Activated T-helper 17 cell treated with anti-CD3 and anti-CD28 coated beads, Interleukin-2, amount 50 U/mL, for 72 hours (primary cell): ENCODE data around the gene SMU1. TPM values are rescaled to one million over a fixed set of nuclear protein-coding genes. Genes with fewer than 3 reads are reported as not detected.

ENCODE experiments used
- ATAC-seq: fragments of 150-1000 bp; cut with Tn5 transposase; replicated peaks from 2 replicates; pipeline ENCODE4 v1.10.0; 2021; ENCODE audit warnings: mild to moderate bottlenecking, moderate library complexity
- H3K27ac Mint-ChIP-seq: one replicate; pipeline ENCODE4 v1.8.0; 2022; ENCODE audit warnings: mixed read lengths
- H3K27me3 Mint-ChIP-seq: one replicate; pipeline ENCODE4 v1.8.0; 2022; ENCODE audit warnings: mixed read lengths
- H3K36me3 Mint-ChIP-seq: one replicate; pipeline ENCODE4 v1.8.0; 2022; ENCODE audit warnings: low read depth, mild to moderate bottlenecking, mixed read lengths
- H3K4me1 Mint-ChIP-seq: one replicate; pipeline ENCODE4 v1.8.0; 2022; ENCODE audit warnings: mixed read lengths
- H3K4me3 Mint-ChIP-seq: one replicate; pipeline ENCODE4 v1.8.0; 2022; ENCODE audit warnings: mild to moderate bottlenecking, mixed read lengths
- H3K9me3 Mint-ChIP-seq: one replicate; pipeline ENCODE4 v1.8.0; 2022; ENCODE audit warnings: mixed read lengths
- total RNA-seq, 2 donors: library from RNA; stranded (reverse); gene quantifications; one replicate each; pipeline ENCODE4 v1.2.3, GENCODE V29; 2022

The SMU1 gene
- total RNA-seq: 10 to 100 TPM; 24.2 to 30.9 TPM

DNA sequence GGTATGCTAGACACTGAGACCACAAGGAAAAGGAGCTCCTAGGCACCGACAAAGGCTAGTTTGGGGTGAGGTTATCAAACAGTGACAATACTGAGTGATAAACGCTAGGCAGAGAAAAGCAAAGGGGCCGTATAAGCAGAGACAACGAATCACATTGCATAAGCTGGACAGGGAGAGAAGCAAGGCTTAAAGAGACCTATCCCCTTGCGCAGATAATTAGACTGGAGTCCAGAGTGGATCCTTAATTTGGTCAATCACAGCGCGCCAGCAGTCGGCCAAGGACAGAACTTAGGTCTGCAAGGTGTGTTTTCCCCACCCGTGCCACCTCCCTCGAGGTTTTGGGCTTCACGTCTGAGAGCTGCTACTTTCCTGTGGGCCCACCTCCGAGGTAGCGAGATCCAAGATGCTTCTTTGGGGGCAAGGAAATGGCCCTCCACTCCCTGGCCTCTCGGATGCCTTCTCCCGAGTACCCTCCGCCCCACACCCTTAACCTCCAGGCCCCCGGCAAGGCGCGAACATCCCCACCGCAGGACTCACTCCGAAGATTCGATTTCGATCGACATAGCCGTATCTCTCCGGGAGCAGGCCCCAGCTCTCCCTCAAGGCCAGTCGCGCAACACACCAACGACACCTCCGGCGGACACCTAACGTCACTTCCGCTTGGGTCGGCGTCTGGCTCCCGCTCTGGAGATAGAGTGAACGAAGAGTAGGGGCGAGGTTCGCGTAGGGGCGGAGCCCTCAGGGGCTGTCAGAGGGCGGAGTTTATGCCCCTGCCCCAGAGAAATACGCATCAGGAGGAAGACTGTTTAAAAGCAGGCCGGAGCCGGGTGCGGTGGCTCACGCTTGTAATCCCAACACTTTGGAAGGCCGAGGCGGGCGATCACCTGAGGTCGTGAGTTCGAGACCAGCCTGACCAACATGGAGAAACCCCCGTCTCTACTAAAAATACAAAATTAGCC, at the start of gene SMU1:
Gene SMU1, minus strand, starts transcription at position 629 of the 959 bp plus-strand sequence. Its CDS starts 66 bp downstream, at position 563.
- Mint-ChIP-seq H3K27me3 (no peaks in the 10 kb centered on the region), H3K4me3 (peak within 1 kb of the TSS; percentile 92), H3K4me1 (peaks cover 21% of the 10 kb centered on the region), H3K9me3 (no peaks in the 10 kb centered on the region), H3K27ac (peak within 1 kb of the TSS; percentile 97), H3K36me3 (peaks cover 48% of the 10 kb centered on the region)
- ATAC-seq: peak; percentile 97

DNA sequence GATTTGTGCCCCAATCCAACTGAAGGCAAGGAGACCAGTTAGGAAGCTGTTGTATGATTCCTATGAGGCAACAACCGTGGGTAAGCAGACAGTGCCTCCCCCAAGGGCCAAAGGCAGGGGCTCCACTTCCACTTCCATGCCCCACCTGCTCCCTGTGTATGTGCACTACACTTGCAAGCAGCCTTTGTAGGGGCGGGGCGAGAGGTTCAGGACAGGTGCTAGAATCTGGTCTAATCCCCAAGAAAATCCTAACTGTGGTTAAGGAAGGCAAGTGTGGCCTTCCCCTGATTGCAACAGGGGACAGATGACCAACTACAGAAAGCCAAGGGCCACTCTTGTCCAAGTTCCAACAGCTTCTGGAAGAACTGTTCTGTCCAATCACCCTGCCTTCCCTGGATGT, 49.0 kb upstream of the SMU1 start:
- Mint-ChIP-seq H3K4me3 (no peak overlapping the region), H3K9me3 (no peaks in the 10 kb centered on the region), H3K27me3 (no peaks in the 10 kb centered on the region), H3K36me3 (peaks cover 86% of the 10 kb centered on the region), H3K4me1 (peaks cover 37% of the 10 kb centered on the region), H3K27ac (peak overlapping the region; percentile 80)
- no peak for ATAC-seq

DNA sequence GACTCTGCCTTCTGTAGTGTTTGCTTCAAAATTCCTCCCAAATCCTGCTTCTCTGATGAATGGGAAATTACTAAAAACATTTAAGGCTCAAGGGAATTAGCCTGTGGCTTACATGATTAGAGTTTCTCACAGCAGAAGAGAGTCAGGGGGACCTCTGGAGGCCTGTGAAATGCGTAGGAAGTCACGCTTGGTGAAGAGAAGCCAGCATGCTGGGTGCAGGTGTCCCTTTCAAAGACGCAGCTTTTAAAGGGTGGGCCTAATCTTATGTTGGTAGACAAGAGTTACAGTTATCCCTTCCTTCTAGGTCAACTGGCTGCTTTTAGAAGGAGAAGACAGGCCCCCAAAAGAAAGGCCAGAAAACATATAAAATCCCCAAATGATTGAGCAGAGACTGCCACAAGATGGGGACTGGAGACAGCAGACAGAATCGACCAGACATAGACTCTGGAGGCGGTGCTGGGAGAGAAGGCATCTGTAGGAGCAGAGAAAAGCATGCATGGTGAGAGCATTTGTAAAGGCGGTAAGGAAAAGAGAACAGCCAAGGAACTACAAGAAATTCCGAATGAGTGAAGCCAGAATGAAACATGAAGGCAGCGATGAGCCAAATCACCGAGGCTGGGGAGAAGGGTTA, 48.4 kb upstream of the SMU1 start:
- Mint-ChIP-seq H3K9me3 (no peaks in the 10 kb centered on the region), H3K36me3 (peaks cover 86% of the 10 kb centered on the region), H3K27ac (peak overlapping the region; percentile 80), H3K27me3 (no peaks in the 10 kb centered on the region), H3K4me3 (no peak overlapping the region), H3K4me1 (peaks cover 40% of the 10 kb centered on the region)
- no peak for ATAC-seq

DNA sequence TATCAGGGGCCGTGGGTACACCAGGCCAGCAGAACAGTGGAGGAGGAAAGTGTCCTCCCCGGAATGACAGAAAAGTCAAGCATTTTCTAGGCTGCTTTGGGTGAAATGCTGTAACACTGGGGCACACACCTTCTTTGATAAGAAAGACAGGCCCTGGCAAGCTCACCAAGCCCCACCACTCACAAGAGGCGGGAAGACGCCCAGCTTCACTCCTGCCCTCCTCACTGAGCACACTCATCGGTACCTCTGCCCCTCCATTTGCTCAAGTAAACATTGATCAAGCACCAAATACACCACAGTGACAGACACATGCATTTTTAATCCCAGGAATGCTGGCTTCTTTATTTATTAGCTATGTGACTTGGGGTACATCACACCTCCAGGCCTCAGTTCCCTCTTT, 47.6 kb upstream of the SMU1 start:
- no peaks in the 10 kb centered on the region for H3K9me3 Mint-ChIP-seq

DNA sequence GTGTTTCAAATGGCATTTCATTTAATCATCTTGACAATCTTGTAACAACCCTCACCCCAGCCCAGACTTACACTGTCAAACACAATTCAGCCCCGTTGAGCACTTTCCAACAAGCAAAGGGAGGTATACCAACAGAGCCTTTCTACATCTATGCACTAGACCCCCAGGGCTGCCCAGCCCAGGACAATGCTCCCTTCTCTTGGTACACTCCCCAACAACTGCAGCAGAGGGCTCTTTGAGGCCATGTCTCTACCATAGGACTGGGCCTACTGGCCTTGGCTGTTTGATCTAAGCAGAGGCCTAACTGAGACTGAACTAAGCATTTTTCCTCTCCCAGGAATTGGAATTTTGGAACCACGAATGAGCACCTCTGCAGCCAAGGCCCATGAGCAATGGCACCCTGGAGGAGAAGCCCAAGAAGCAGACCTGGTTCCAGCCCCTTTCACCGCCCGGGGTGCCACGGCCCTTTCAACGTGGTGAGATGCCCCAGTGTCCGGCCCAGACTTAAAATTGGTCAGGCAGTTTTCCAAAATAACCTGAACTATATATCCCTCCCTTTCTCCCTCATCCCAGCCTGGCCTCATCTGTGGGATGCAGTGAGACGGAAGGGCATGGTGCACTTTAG, 47.0 kb upstream of the SMU1 start:
- no peak overlapping the region for H3K4me3 Mint-ChIP-seq
- peaks cover 39% of the 10 kb centered on the region for H3K4me1 Mint-ChIP-seq
- H3K9me3 Mint-ChIP-seq: no peaks in the 10 kb centered on the region
- H3K36me3 Mint-ChIP-seq: peaks cover 86% of the 10 kb centered on the region
- no peaks in the 10 kb centered on the region for H3K27me3 Mint-ChIP-seq
- no peak for ATAC-seq
- peak overlapping the region; percentile 80 for H3K27ac Mint-ChIP-seq

More for the DNA sequence above, 47.6 kb upstream of the SMU1 start:
- Mint-ChIP-seq H3K36me3 (peaks cover 86% of the 10 kb centered on the region), H3K27ac (peak overlapping the region; percentile 80), H3K4me1 (peaks cover 39% of the 10 kb centered on the region), H3K4me3 (no peak overlapping the region), H3K27me3 (no peaks in the 10 kb centered on the region)
- ATAC-seq: no peak

DNA sequence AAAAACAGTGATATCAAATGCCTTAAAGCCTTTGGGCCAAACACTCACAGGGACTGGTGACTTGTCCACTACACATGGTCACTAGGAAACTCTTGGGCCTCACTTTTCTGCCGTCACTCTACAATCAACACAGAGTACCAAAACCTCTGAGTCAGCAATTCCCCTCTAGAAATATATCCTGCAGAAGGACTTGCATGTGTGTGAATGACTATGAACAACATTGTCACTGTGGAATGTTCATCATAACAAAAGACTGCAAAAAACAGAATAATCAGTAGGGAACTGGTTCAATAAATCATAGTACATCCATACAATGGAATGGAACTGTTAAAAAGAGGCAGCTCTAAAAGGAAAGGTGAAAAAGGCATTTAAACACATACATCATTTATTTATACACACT, 44.1 kb upstream of the SMU1 start:
- Mint-ChIP-seq H3K4me3 (no peak overlapping the region), H3K36me3 (peaks cover 89% of the 10 kb centered on the region), H3K4me1 (peaks cover 43% of the 10 kb centered on the region), H3K27me3 (no peaks in the 10 kb centered on the region), H3K9me3 (no peaks in the 10 kb centered on the region), H3K27ac (no peak overlapping the region)
- ATAC-seq: no peak

DNA sequence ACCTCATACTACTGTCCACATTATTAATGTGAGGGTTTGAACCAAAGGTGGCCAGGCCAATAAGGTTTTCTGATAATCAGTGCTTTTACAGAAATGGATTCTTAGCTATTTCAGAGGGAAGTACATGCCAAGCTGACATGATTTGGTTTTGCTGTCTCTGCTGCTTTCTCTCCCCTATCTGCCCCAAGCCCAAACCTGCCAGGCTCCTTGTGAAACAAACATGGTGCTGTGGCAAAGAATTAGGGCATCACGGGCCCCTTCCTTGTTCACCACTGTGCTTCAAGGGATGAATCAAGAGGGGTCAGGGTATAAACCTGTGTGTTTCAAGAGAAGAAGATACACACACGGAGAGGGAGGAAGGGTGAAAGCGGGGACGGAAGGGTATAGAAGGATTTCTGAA, 41.3 kb upstream of the SMU1 start:
- peaks cover 33% of the 10 kb centered on the region for H3K4me1 Mint-ChIP-seq
- H3K9me3 Mint-ChIP-seq: no peaks in the 10 kb centered on the region
- peak overlapping the region; percentile 62 for H3K4me3 Mint-ChIP-seq
- peak; percentile 49 for ATAC-seq
- peaks cover 95% of the 10 kb centered on the region for H3K36me3 Mint-ChIP-seq
- peak overlapping the region; percentile 91 for H3K27ac Mint-ChIP-seq
- no peaks in the 10 kb centered on the region for H3K27me3 Mint-ChIP-seq

DNA sequence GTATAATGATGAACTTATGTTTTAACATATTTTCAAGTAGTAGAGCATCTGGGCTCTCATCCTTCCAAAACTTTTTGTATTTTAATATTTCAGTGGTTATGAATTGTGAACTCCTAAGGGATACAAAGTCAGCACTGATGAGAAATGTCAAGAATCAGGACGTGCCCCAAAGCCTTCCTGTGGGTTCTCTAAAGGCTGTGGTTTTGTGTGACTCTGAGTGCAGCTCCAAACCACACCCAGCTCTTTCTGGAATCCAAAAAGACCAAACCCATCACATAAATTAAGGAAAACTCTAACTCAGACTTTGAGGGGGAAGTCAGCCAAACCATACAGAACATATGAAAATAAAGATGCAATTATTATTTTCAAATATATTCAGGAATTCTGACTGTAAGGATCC, 40.8 kb upstream of the SMU1 start:
- H3K9me3 Mint-ChIP-seq: no peaks in the 10 kb centered on the region
- H3K36me3 Mint-ChIP-seq: peaks cover 99% of the 10 kb centered on the region
- H3K27me3 Mint-ChIP-seq: no peaks in the 10 kb centered on the region
- ATAC-seq: peak; percentile 88
- H3K4me1 Mint-ChIP-seq: peaks cover 33% of the 10 kb centered on the region
- H3K4me3 Mint-ChIP-seq: peak overlapping the region; percentile 62
- H3K27ac Mint-ChIP-seq: peak overlapping the region; percentile 91

DNA sequence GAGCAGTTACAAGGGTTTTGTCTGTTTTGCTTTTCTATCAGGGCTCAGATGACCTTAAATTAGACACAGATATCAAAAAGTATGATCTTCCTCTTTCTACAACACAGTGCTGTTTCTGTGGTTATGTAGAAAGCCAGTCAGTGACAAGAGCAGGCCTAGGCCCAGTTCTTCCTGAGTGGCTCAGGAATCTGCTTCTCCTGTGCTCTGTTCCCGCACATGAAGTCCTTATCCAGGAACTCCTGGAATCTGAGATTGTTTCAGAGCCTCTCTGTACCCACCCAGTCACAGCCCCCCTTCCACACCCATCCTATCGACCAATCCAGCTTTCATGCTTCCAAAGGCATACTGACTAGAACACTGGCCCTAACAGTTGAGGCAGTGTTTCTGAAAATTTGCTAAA, 40.4 kb upstream of the SMU1 start:
- peak; percentile 27 for ATAC-seq
- Mint-ChIP-seq H3K4me3 (peak overlapping the region; percentile 62), H3K27ac (peak overlapping the region; percentile 91), H3K27me3 (no peaks in the 10 kb centered on the region), H3K36me3 (peaks cover 100% of the 10 kb centered on the region), H3K9me3 (no peaks in the 10 kb centered on the region), H3K4me1 (peaks cover 33% of the 10 kb centered on the region)

DNA sequence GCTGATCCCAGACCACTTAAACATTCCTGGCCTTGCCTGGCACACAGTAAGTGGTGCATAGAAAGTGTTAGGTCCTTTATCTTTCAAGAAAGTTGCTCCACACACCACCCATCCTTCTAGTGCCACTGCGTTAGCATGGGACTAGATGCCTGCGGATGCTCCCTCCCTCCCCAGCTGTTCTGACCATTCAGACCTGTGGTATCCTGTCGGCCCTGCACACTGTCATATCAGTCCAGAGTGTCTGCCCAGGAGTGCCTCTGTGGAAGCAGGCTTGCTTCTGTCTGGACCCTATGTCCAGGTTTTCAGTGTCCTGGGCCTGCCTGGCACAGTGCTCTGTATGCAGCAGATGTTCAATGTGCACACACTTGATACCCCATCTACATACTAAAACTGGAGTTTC, 38.3 kb upstream of the SMU1 start:
- ATAC-seq: no peak
- Mint-ChIP-seq H3K4me3 (no peak overlapping the region), H3K4me1 (peaks cover 28% of the 10 kb centered on the region), H3K27me3 (no peaks in the 10 kb centered on the region), H3K9me3 (no peaks in the 10 kb centered on the region), H3K36me3 (peaks cover 99% of the 10 kb centered on the region), H3K27ac (peak overlapping the region; percentile 44)

DNA sequence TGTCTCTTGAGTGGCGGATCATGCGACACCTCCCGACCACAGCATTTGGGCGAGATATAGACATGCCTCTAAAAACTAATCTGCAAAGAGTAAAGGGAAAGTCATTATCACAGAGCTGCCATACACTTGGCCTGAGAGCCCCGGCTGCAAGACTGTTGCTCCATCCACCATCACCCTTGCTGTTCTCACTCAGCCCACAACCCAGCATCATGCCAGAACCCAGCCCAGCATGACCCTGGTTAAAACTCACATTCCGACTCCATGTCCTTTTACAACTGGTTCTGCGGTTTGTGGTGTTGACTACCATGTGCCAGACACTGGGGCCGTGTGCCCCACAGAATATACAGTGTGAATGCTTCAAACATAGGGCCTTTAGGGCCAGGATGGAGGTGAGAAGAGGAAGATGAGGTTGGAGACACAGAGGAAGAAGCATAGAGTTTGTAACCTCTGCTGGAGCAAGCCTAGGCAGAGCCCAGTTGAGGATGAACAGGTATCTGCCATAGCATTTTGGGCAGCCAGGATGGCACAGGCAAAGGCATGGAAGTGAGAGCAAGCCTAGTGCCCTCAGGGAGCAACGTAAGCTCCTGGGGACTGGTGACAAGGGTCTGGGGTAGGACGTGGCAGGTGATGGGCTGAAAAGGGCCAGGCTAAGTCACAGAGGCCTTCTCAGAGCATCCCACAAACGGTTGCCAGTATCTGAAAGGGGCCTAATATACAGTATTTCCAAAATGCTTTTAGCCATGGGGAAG, 37.5 kb upstream of the SMU1 start:
- ATAC-seq: no peak
- no peaks in the 10 kb centered on the region for H3K9me3 Mint-ChIP-seq
- H3K27ac Mint-ChIP-seq: peak overlapping the region; percentile 44
- peaks cover 99% of the 10 kb centered on the region for H3K36me3 Mint-ChIP-seq
- H3K27me3 Mint-ChIP-seq: no peaks in the 10 kb centered on the region
- no peak overlapping the region for H3K4me3 Mint-ChIP-seq
- peaks cover 23% of the 10 kb centered on the region for H3K4me1 Mint-ChIP-seq

DNA sequence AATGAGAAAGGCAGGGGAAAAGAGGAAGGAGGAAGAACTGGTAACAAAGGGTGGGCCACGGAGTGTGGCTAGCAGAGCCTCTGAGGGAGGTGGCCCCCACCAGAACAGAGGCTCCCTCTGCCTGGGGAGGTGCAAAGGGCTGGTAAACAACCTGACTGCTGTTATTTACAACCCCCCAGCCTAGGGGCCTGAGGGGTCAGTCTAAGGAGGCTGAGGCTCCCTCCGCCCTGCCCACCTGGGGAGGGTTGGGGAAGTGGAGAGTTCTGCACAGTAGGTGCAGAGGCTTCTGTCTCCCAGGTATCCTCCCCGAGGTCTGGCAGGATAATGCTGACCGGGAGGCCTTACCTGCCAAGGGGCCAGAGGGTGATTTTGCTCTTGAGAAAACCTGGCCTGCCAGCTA, 35.6 kb upstream of the SMU1 start:
- H3K4me3 Mint-ChIP-seq: no peak overlapping the region
- H3K27me3 Mint-ChIP-seq: no peaks in the 10 kb centered on the region
- peak overlapping the region; percentile 51 for H3K27ac Mint-ChIP-seq
- peaks cover 12% of the 10 kb centered on the region for H3K4me1 Mint-ChIP-seq
- no peak for ATAC-seq
- H3K9me3 Mint-ChIP-seq: no peaks in the 10 kb centered on the region
- peaks cover 81% of the 10 kb centered on the region for H3K36me3 Mint-ChIP-seq

DNA sequence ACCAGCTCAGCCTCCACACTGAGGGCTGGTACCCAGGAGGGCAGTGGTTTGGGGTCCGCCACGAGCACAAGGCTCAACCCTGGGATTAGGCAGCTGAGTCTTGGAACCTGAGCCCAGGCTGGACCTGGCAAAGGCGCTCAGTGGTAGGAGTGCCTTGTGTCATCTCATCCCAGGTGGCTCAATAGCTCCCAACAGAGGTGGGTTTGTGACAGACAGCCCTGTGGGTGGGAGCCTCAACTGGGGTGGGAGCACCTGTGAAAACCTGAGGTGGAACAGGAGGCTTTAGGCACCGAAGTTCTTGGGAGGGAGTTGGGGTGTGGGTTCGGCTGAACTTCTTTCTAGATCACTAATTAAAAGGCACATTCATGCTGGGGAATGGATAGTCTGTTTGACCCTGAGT, 35.2 kb upstream of the SMU1 start:
- no peaks in the 10 kb centered on the region for H3K27me3 Mint-ChIP-seq
- H3K4me1 Mint-ChIP-seq: peaks cover 8% of the 10 kb centered on the region
- H3K36me3 Mint-ChIP-seq: peaks cover 76% of the 10 kb centered on the region
- no peak for ATAC-seq
- H3K4me3 Mint-ChIP-seq: no peak overlapping the region
- H3K27ac Mint-ChIP-seq: peak overlapping the region; percentile 51
- no peaks in the 10 kb centered on the region for H3K9me3 Mint-ChIP-seq

DNA sequence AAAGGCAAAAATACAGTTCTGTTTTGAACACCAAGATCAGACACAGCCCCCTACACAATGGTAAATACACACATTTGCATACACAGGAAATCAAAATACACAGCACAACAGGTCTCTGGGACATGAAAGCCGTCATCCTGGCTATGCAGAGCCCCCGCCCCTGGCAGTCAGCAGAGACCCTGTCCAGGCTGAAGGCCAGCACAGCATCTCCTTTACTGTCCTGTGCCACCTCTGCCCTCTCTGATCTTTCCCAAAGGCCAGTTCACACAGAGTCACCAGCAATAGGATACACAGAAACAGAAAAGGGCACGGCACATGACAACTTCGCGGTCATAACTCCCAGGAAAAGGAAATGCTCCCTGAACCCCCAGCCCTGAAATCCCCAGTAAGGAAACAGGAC, 34.2 kb upstream of the SMU1 start:
- no peaks in the 10 kb centered on the region for H3K27me3 Mint-ChIP-seq
- peaks cover 67% of the 10 kb centered on the region for H3K36me3 Mint-ChIP-seq
- H3K27ac Mint-ChIP-seq: peak overlapping the region; percentile 62
- H3K4me1 Mint-ChIP-seq: peaks cover 8% of the 10 kb centered on the region
- ATAC-seq: no peak
- H3K9me3 Mint-ChIP-seq: no peaks in the 10 kb centered on the region
- no peak overlapping the region for H3K4me3 Mint-ChIP-seq
